GM21723 (cell line): ENCODE results near the gene NPTXR.

ENCODE experiments used
- ATAC-seq: cut with Tn5 transposase; IDR thresholded peaks from one replicate; pipeline ENCODE4 v1.9.1; 2021; ENCODE audit warnings: mild to moderate bottlenecking, moderate library complexity; ENCODE audit not compliant: unreplicated experiment

The NPTXR gene

GRCh38 chr22:38774496-38775166, 69.2 kb downstream of the NPTXR start:
- ATAC-seq = no peak

DNA sequence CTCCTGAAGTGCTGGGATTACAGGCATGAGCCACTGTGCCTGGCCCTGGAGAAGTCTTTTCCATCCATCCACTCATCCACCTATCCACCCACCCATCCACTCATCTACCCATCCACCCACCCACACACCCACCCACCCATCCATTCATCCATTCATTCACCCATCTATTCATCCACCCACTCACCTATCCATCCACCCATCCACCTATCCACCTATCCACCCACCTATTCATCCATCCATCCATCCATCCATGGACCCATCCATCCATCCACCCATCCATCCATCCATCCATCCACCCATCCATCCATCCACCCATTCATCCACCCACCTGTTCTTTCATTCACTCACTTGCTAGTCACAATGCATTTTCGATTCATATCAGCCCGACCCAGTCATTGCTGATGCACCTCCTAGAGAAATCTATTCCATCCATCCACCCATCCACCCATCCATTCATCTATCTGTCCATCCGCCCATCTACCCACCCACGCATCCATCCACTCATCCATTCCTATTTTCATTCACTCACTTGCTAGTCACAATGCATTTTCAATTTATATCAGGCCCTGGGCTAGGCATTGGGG, 70.4 kb downstream of the NPTXR start:
- ATAC-seq = no peak

- ATAC-seq = no peak
Observed at GRCh38 chr22:38772623-38772873, 71.3 kb downstream of the NPTXR start.

GRCh38 chr22:38770257-38770949, 73.4 kb downstream of the NPTXR start:
- no peak for ATAC-seq
